ENCODE measurements around the gene HSPA1B.
"Not testable (repeated sequence)": the region's sequence is repeated elsewhere in the genome, so short reads cannot be mapped to it uniquely, and the experiment has no call there.

The HSPA1B gene

DNA sequence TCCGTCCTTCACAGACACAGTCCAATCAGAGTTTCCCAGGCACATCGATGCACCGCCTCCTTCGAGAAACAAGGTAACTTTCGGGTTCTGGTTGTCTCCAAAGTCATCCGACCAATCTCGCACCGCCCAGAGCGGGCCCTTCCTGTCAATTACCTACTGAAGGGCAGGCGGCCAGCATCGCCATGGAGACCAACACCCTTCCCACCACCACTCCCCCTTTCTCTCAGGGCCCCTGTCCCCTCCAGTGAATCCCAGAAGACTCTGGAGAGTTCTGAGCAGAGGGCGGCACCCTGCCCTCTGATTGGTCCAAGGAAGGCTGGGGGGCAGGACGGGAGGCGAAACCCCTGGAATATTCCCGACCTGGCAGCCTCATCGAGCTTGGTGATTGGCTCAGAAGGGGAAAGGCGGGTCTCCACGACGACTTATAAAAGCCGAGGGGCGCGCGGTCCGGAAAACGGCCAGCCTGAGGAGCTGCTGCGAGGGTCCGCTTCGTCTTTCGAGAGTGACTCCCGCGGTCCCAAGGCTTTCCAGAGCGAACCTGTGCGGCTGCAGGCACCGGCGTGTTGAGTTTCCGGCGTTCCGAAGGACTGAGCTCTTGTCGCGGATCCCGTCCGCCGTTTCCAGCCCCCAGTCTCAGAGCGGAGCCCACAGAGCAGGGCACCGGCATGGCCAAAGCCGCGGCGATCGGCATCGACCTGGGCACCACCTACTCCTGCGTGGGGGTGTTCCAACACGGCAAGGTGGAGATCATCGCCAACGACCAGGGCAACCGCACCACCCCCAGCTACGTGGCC lies at the start of gene HSPA1B:
TSS of gene HSPA1B (plus strand) at position 453 of the 794 bp plus-strand sequence. CDS start at position 666, 213 bp downstream.
- in situ Hi-C loops (cut with MboI; ENCODE audit: low pct_unique_long_range_greater_than_20kb, low sequenced_read_pairs) = no loop called here
- peak; percentile 100 for DNase-seq

DNA sequence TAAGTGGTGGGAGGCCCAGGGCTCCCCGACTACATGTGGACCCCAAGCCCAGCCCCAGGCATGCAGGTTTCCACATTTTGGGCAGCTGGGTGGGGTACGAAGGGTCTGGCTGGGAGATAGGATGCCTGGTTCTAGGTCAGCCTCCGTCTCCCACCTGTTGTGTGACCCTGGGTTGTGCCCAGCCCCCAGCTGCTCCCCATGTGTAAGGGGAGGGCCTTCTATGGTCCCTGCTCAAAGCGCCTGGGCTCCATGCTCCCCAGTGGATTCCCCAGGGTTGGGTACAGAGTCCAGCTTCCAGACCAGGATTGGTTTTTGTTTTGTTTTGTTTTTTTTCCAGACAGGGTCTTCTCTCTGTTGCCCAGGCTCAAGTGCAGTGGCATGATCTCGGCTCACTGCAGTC lies 49.3 kb upstream of the HSPA1B start:
- DNase-seq = no peak
- in situ Hi-C loops (cut with MboI; ENCODE audit: low pct_unique_long_range_greater_than_20kb, low sequenced_read_pairs) = no loop called here

DNA sequence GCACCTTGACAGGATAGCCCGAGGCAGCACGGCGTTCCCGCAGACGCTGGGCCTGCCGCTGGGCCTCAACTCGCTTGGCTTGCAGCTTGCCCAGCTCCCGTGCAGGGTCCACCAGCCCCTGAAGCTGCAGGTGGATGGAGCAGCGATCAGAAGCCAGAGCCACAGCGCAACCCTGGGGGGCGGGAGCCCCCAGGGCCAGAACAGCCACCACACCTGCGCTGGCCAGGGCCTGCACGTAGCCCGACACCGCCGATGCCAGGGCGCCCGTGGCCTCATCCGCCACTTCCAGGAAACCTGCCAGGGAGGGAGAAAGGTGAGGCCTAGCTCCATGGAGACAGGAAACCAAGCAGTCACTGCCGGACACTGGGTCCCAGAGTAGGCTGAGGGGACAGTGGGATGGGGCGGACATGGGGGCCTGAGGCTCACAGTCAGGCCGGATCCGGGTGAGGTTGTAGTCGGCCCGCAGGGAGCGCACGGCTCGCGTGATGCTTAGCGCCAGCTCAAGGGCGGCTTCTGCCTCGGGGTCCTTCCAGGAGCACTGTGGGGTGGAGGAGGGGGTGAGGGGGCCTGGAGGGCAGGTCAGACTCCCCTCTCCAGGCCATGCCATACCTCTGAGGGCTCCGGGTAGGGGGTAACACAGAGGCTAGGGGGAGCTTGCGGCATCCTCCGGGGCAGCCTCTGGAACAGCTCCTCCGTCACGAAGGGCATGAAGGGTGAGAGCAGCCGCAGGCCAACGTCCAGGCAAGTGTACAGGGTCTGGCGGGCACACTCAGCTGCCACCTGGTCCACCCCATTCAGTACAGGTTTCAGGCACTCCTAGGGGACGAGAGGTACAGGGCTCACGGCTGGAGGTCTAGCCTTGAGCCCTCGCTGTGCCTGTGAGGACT lies 48.3 kb upstream of the HSPA1B start:
- DNase-seq = no peak
- in situ Hi-C loops (cut with MboI; ENCODE audit: low pct_unique_long_range_greater_than_20kb, low sequenced_read_pairs) = no loop called here

DNA sequence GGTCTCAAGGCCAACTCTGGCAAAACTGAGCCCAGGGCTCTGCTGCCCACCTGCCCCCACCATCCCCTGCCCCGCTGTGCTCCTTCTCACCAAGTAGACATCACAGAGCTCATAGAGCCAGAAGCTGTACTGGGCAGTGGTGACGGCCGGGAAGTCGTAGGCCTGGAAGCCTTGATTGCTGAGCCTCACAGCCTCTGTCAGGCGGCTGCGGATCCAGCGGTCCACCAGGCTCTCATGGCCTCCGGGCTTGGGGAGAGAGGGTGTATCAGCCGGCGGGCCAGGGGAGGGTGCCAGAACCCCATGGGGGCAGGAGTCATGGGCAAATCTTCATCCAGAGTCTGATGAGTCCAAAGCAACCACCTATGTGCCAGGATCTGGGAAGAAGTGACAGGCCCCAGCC lies 47.6 kb upstream of the HSPA1B start:
- in situ Hi-C loops (cut with MboI; ENCODE audit: low pct_unique_long_range_greater_than_20kb, low sequenced_read_pairs) = no loop called here
- no peak for DNase-seq

DNA sequence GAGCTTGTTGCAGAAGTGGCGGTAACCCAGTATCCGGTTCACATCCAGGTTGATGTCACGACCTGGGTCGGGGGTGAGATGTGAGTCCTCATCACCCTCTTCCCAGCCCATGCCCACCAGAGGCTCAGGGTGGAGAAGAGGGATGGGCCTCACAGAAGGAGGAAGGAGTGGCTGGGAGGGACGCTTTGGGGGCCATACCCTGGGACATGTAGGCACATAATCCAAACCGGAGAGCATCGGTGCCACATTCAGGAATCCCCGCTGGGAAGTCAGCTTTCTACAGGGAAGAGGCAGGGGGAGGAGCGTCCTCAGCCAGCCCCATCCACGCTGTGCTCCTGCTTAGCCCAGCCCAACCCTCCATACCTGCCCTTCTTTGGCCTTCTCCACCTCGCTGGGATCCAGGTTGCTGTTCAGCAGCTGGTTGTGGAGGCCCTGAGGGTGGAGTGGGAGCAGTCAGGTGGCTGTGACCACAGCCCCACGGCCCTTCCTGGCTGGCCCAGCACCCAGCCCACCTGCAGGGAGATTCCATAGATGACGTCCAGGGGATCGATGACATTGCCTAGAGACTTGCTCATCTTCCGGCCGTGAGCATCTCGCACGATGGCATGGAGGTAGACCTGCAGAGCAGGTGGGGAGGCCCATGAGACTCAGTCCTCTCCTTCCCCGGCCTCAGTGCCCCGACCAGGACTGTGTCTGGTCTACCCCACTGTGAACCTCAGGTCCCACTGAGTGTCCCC lies 46.9 kb upstream of the HSPA1B start:
- in situ Hi-C loops (cut with MboI; ENCODE audit: low pct_unique_long_range_greater_than_20kb, low sequenced_read_pairs) = no loop called here
- DNase-seq = no peak

DNA sequence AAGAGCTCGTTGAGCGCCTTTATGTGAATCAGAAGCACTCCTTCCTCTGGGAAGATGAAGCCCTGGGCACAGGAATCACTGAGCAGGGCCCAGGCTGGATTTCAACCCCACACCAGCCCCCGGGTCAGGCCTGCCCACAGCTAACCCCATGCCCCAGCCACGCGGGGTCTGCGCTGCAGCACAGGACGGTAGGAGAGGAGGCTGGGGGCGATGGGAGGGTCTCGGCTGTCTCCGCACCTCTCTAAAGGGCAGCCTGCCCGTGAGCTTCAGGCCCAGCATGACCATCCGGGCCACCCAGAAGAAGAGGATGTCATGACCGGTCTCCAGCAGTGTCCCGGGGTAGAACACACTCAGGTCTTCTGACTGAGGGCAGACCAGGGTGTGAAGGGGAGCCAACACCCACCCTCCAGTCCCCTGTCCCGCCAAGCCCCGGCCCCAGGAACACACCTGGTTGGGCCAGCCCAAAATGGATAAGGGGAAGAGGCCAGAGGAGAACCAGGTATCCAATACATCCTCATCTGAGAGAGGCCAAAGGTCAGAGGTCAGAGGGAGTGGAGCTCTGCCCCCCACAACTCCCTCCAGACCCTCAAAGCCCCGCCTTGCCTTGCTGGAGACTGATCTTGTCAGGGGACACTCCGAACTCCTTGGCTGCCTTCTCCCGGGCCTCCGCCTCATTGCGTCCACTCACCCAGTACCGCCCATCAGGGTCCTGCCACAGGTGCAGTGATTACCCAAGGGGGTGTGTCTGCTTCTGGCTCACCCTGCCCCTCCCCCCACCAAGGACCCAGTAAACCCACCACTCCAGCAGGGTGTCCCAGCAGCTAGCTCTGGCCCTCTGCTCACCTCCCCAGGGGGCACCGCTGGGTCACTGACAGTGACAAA lies 46.1 kb upstream of the HSPA1B start:
- DNase-seq = no peak
- in situ Hi-C loops (cut with MboI; ENCODE audit: low pct_unique_long_range_greater_than_20kb, low sequenced_read_pairs) = no loop called here

DNA sequence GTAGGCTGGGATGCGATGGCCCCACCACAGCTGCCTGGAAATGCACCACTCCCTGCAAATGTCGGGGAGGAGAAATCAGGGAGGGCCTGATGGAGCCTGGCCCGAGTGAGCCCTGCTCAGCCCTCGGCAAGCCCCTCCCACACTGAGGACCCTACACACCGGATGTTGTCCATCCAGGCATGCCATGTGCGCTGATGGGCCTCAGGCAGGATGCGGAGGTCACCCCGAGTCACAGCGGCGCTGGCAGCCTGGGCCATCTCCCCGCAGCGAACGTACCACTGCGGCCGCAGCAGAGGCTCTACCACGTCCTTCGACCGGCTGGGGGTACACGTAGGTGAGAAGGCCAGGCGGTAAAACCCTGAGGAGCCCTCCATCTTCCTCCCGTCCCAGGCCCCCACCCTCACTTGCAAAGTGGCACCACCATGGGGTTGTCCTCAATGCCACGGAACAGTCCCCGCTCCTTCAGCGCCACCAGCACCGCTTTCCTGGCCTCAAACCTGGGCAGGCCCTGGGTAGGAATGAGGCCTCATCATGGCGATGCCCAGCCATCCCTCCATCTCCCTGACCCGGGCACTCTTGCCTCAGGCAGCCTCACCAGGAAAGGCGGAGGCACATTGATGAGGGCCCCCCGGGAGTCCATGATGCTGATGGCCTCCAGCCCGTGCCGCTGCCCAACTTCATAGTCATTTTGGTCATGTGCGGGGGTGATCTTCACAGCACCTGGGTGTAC lies 45.2 kb upstream of the HSPA1B start:
- DNase-seq = no peak
- in situ Hi-C loops (cut with MboI; ENCODE audit: low pct_unique_long_range_greater_than_20kb, low sequenced_read_pairs) = no loop called here

DNA sequence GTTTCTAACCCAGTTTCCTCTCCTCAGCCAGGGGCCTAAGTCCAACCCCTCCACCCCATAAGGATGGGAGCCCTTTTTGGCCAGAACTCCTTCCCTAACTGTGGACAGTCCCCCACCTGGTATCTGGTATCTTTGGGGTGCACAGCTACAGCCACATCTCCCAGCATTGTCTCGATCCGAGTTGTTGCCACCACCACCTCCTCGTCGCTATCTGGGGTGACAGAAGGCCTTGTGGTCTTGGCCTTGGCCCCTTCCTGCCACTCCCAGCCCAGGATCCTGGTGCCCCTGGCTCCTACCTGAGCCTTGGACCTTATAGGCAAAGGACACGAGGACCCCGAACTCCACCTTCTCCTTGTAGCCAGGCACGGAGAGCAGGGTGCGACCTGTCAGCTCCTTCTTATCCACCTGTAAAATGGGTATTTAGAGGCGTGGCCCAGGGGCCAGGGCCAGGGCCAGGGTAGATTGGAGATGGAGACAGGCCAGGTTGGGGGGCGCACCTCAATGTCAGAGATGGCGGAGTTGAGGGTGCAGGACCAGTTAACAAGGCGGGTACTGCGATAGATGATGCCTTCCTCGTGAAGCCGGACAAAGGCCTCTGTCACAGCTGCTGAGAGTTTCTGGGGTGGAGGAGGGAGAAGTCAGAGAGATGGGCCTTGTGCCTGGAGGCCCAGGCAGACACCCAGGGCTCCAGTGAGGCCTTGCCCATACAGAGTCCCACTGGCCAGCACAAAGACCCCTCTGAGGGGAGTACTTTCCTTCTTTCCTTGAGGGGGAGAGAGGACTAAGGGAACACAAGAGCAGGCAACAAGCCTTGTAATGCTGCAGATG lies 43.2 kb upstream of the HSPA1B start:
- in situ Hi-C loops (cut with MboI; ENCODE audit: low pct_unique_long_range_greater_than_20kb, low sequenced_read_pairs) = no loop called here
- no peak for DNase-seq

DNA sequence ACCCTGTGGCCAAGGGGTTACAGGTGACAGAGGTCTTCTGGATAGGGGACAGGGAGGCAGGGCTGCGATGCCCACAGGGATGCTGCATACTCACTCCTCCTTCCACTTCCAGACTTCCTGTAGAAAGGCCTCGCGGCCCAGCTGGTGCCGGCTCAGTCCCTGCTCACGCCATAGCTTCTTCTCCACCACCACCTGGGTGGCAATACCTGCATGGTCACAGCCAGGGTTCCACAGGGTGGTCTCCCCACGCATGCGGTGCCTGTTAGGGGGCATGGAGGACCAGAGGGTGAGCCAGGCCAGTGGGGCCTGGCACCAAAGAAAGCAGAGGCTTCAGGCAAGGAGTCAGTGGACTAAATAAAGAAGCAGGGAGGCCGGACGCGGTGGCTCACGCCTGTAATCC lies 42.1 kb upstream of the HSPA1B start:
- in situ Hi-C loops (cut with MboI; ENCODE audit: low pct_unique_long_range_greater_than_20kb, low sequenced_read_pairs) = no loop called here
- DNase-seq = no peak

DNA sequence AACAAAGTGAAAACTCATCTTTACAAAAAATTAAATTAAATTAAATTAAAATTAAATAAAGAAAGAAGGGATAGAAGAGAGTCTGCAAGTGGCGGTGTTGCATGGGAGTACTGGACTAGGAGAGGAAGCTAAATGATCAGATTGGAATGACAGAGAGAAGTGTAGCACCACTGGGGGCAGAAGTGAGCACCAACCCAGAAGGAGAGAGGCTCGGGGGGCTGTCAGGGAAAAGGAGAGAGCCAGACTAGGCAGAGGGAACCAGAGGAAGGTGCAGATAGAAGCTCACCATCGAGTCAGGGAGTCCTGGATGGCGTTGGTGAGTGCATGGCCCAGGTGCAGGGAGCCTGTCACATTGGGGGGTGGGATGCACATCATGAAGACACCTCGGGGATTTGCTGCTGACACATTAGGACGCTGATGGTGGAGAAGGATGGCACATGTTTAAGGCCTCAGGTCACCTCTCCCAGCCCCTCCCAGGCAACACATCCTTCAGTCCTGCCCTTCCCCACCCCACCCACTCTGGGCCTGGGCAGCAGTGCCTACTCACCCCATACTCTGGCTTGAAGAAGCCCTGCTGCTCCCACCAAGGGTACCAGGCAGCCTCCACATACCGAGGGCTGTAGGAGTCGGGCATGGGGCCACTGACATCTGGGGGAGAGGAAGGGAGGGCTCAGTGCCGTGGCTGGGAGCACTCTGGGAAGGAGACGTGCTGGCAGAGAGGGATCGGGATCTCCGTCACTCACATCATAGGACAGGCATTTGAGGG lies 36.0 kb upstream of the HSPA1B start:
- DNase-seq = peak; percentile 77
- in situ Hi-C loops (cut with MboI; ENCODE audit: low pct_unique_long_range_greater_than_20kb, low sequenced_read_pairs) = no loop called here

DNA sequence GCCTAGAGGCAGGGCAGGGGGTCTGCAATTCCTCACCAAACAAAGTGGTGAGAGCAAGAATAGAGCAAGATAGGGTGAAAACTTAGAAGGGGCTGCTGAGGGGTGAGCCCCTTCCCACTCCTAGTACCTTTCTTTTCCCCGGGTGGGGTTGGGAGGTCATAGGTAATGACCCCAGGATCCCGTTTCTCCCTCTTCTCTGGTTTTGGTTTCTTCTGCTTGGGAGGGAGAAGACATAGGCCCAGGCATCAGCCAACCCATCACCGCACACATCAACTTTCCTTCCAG lies 35.5 kb upstream of the HSPA1B start:
- in situ Hi-C loops (cut with MboI; ENCODE audit: low pct_unique_long_range_greater_than_20kb, low sequenced_read_pairs) = no loop called here
- no peak for DNase-seq

DNA sequence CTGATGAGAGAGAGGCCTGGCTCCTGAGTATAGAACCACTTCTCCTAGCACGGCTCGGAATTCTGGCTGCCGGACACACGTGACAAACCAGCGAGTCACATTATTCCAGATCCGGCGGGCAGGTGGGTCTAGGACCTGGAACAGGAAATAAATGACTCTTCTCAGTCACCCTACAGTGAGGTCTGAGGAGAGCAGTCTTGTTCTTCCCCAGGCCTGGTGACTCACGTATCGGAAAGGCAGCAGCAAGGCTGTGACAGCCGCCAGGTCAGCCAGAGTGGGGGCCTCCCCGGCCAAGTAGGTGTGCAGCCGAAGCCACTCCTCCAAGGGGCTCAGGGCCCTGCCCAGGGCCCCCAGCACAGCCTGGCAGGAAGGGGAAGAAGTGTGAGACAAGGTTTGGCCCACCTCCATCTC lies 34.8 kb upstream of the HSPA1B start:
- in situ Hi-C loops (cut with MboI; ENCODE audit: low pct_unique_long_range_greater_than_20kb, low sequenced_read_pairs) = no loop called here
- no peak for DNase-seq

DNA sequence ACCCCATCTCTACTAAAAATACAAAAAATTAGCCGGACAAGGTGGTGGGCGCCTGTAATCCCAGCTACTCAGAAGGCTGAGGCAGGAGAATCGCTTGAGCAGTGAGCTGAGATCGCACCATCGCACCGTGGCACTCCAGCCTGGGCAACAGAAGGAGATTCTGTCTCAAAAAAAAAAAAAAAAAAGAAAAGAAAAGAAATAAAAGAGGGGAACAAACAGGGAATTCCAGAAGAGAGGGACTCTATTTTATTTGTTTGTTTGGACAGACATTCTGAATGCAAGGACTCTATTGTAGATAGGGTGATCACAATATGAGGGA lies 33.7 kb upstream of the HSPA1B start:
- DNase-seq; in situ Hi-C loops (cut with MboI; ENCODE audit: low pct_unique_long_range_greater_than_20kb, low sequenced_read_pairs): not testable (repeated sequence)

DNA sequence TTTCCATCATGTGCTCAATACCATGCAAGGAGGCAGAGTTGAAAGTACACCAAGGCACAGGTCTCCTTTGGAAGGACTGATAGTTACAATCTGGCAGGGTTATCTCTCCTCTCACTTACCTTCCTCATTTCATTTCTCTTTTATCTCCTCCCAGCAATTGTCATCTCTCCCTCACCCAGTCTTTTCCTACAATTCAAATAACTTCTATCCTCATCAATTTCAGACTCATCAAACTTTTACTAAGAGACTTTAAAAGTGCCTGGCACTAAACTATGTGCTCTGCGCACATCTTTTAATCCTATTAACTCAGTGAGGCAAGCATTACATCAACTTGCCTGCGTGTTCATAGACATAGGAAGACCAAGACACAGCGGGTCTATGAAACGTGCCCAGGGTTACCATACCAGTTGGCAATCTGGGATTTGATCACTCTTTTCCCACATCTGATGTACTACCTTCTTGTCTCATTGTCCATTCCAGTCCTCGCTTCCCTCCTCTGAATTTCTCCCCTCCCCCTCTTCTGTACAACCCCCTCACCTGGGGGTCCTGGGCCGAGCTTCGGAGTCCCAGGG lies 33.2 kb upstream of the HSPA1B start:
- in situ Hi-C loops (cut with MboI; ENCODE audit: low pct_unique_long_range_greater_than_20kb, low sequenced_read_pairs) = no loop called here
- peak; percentile 55 for DNase-seq

DNA sequence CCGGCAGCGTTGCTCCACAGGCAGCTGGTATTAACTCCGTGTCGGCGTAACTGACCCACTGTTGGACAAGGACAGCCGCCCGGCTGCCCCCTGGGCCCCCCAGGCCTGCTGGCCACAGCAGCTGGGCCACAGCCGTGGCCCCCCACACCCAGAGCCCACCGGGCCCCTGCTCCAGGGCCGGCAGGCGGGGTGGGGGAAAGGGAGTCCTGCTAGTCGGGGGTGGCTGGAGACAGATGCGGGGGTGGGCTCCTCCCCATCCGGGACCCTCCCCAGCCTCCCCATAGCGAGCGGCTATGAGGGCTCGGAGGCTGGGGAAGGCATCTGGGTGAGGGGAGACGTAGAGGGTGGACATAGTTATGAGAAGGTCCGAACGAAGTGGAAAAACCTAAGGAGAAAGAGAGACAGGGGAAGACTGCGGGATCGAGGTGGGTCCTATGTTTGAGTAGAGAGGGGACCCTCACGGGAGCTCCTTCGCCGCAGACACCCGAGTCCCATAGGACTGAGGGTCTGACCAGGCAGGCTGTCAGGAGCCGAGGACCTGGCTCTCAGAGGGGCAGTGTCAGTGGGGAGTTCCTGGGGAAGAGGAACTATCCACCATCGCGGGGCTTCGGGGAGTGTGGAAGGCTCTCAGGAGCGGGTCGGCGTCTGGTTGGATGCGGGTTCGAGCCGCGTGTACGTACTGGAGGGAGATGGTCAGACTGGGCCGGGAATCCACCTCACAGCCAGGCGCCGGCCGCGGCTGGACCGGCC lies 32.5 kb upstream of the HSPA1B start:
- peak; percentile 75 for DNase-seq
- in situ Hi-C loops (cut with MboI; ENCODE audit: low pct_unique_long_range_greater_than_20kb, low sequenced_read_pairs) = no loop called here

All from KBM-7 (cell line).